PFSK-1 (cell line): ENCODE results near the gene C11orf54.

Source experiments
- FOXP2 ChIP-seq: optimal IDR thresholded peaks from 2 replicates; pipeline ENCODE3; 2011; ENCODE audit warnings: borderline replicate concordance, control low read depth, inconsistent platforms; ENCODE audit not compliant: insufficient read depth; ENCODE audit errors: extremely low read length, extremely low read depth
- POLR2AphosphoS5 ChIP-seq: IDR thresholded peaks from 2 replicates; pipeline ENCODE4 v1.6.1; 2012; ENCODE audit warnings: low read depth, mild to moderate bottlenecking, control low read depth, low read length, moderate library complexity
- SIN3A ChIP-seq: IDR thresholded peaks from 2 replicates; pipeline ENCODE4 v1.6.1; 2012; ENCODE audit warnings: mild to moderate bottlenecking, low read length, moderate library complexity, borderline replicate concordance; ENCODE audit not compliant: insufficient read depth
- TAF1 ChIP-seq: IDR thresholded peaks from 2 replicates; pipeline ENCODE4 v1.6.1; 2012; ENCODE audit warnings: low read length, control low read depth, borderline replicate concordance; ENCODE audit not compliant: insufficient read depth
- TF ChIP-seq, protein P1 (sequence below), 2 experiments: IDR thresholded peaks; 2 replicates each; pipeline versions ENCODE4 v1.6.1 to v1.8.0; 2011 to 2012; ENCODE audit warnings: low read depth in 2 of 2, low read length in 2 of 2, control low read depth in 1 of 2, inconsistent platforms in 1 of 2, mild to moderate bottlenecking in 1 of 2, moderate library complexity in 1 of 2; ENCODE audit not compliant: insufficient read depth in 1 of 2

- no peak for TF ChIP-seq TAF1
- TF ChIP-seq POLR2AphosphoS5, result no peak
- TF ChIP-seq, protein P1, sequence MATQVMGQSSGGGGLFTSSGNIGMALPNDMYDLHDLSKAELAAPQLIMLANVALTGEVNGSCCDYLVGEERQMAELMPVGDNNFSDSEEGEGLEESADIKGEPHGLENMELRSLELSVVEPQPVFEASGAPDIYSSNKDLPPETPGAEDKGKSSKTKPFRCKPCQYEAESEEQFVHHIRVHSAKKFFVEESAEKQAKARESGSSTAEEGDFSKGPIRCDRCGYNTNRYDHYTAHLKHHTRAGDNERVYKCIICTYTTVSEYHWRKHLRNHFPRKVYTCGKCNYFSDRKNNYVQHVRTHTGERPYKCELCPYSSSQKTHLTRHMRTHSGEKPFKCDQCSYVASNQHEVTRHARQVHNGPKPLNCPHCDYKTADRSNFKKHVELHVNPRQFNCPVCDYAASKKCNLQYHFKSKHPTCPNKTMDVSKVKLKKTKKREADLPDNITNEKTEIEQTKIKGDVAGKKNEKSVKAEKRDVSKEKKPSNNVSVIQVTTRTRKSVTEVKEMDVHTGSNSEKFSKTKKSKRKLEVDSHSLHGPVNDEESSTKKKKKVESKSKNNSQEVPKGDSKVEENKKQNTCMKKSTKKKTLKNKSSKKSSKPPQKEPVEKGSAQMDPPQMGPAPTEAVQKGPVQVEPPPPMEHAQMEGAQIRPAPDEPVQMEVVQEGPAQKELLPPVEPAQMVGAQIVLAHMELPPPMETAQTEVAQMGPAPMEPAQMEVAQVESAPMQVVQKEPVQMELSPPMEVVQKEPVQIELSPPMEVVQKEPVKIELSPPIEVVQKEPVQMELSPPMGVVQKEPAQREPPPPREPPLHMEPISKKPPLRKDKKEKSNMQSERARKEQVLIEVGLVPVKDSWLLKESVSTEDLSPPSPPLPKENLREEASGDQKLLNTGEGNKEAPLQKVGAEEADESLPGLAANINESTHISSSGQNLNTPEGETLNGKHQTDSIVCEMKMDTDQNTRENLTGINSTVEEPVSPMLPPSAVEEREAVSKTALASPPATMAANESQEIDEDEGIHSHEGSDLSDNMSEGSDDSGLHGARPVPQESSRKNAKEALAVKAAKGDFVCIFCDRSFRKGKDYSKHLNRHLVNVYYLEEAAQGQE (IDR thresholded peaks at IDR 0.05; ENCODE audit: insufficient read depth in 1 of 2, low read depth in 2 of 2, low read length in 2 of 2), result no peak
- TF ChIP-seq SIN3A, result no peak
- no peak for TF ChIP-seq FOXP2
Measured at GRCh38 chr11:93770160-93770559, 28.7 kb downstream of the C11orf54 start.
